ENCODE data around the gene DUSP12.

Gene DUSP12

GRCh38 chr1:161791904-161792655, 42.5 kb downstream of the DUSP12 start:
- intact Hi-C loops (cut with micrococcal nuclease) = loop anchor here (1.0 kb wide), 1 partner anchor 245 kb away; no protein-coding TSS in a partner anchor
- H3K4me3 Mint-ChIP-seq = no peak overlapping the region
- peaks cover 78% of the 10 kb centered on the region for H3K36me3 Mint-ChIP-seq (ENCODE audit: low read depth)
- no peaks in the 10 kb centered on the region for H3K9me3 Mint-ChIP-seq
- H3K4me1 Mint-ChIP-seq (ENCODE audit: low read depth) = no peaks in the 10 kb centered on the region
- no peaks in the 10 kb centered on the region for H3K27me3 Mint-ChIP-seq
- H3K27ac Mint-ChIP-seq = no peak overlapping the region

GRCh38 chr1:161792740-161793139, 43.2 kb downstream of the DUSP12 start:
- Mint-ChIP-seq H3K9me3 (no peaks in the 10 kb centered on the region), H3K36me3 (ENCODE audit: low read depth) (peaks cover 79% of the 10 kb centered on the region), H3K27ac (no peak overlapping the region), H3K4me1 (ENCODE audit: low read depth) (no peaks in the 10 kb centered on the region), H3K27me3 (no peaks in the 10 kb centered on the region), H3K4me3 (no peak overlapping the region)
- intact Hi-C loops (cut with micrococcal nuclease) = loop anchor here (1.0 kb wide), 1 partner anchor 245 kb away; no protein-coding TSS in a partner anchor

GRCh38 chr1:161799792-161800191, 50.2 kb downstream of the DUSP12 start:
- Mint-ChIP-seq H3K36me3 (ENCODE audit: low read depth) (peaks cover 68% of the 10 kb centered on the region), H3K4me1 (ENCODE audit: low read depth) (no peaks in the 10 kb centered on the region), H3K9me3 (no peaks in the 10 kb centered on the region), H3K4me3 (no peak overlapping the region), H3K27ac (no peak overlapping the region), H3K27me3 (no peaks in the 10 kb centered on the region)
- intact Hi-C loops (cut with micrococcal nuclease) = no loop called here

- no peak overlapping the region for H3K4me3 Mint-ChIP-seq
- no peaks in the 10 kb centered on the region for H3K27me3 Mint-ChIP-seq
- no peaks in the 10 kb centered on the region for H3K4me1 Mint-ChIP-seq (ENCODE audit: low read depth)
- no peaks in the 10 kb centered on the region for H3K9me3 Mint-ChIP-seq
- peaks cover 75% of the 10 kb centered on the region for H3K36me3 Mint-ChIP-seq (ENCODE audit: low read depth)
- H3K27ac Mint-ChIP-seq = no peak overlapping the region
- intact Hi-C loops (cut with micrococcal nuclease) = no loop called here
These were observed 52.4 kb downstream of the DUSP12 start for GRCh38 chr1:161801955-161802354.

GRCh38 chr1:161803181-161803580, 53.6 kb downstream of the DUSP12 start:
- no peaks in the 10 kb centered on the region for H3K9me3 Mint-ChIP-seq

GRCh38 chr1:161805399-161806197, 56.0 kb downstream of the DUSP12 start:
- H3K9me3 Mint-ChIP-seq = peaks cover 10% of the 10 kb centered on the region
- no peaks in the 10 kb centered on the region for H3K4me1 Mint-ChIP-seq (ENCODE audit: low read depth)
- H3K4me3 Mint-ChIP-seq = no peak overlapping the region
- H3K27me3 Mint-ChIP-seq = no peaks in the 10 kb centered on the region
- H3K36me3 Mint-ChIP-seq (ENCODE audit: low read depth) = peaks cover 68% of the 10 kb centered on the region
- no peak overlapping the region for H3K27ac Mint-ChIP-seq
- intact Hi-C loops (cut with micrococcal nuclease) = no loop called here

More at GRCh38 chr1:161803181-161803580, 53.6 kb downstream of the DUSP12 start:
- no peaks in the 10 kb centered on the region for H3K27me3 Mint-ChIP-seq
- no peak overlapping the region for H3K27ac Mint-ChIP-seq
- no peaks in the 10 kb centered on the region for H3K4me1 Mint-ChIP-seq (ENCODE audit: low read depth)
- peaks cover 64% of the 10 kb centered on the region for H3K36me3 Mint-ChIP-seq (ENCODE audit: low read depth)
- H3K4me3 Mint-ChIP-seq = no peak overlapping the region
- intact Hi-C loops (cut with micrococcal nuclease) = no loop called here

Measured in dendritic cell treated with granulocyte-macrophage colony-stimulating factor and Interleukin-4, amounts not matched to agents 40 ng/mL and 50 ng/mL, for 4 days (primary cell).